ENCODE measurements around the gene EMP2. TPM values are rescaled to one million over a fixed set of nuclear protein-coding genes. Genes with fewer than 3 reads are reported as not detected.
"Not testable (repeated sequence)": the region's sequence is repeated elsewhere in the genome, so short reads cannot be mapped to it uniquely, and the experiment has no call there.

EMP2 gene
- total and polyA plus RNA-seq, 2 donors (not counting 1 experiment from before 2014, with no cell fraction given), result 22.5 to 36.8 TPM

GRCh38 chr16:10537946-10538345, 42.5 kb downstream of the EMP2 start:
- Histone ChIP-seq H3K4me1 (ENCODE audit: control insufficient read depth, extremely low read depth, insufficient read depth, low read length) (no peaks in the 10 kb centered on the region), H3K4me2 (ENCODE audit: extremely low read depth, insufficient read depth, low read length) (no peak overlapping the region), H3K4me3 (replicated peaks in 1 of 4; ENCODE audit: control extremely low read depth in 1 of 4, insufficient read depth in 1 of 4, low read depth in 3 of 4, low read length in 4 of 4) (no peak overlapping the region), H3K27ac (ENCODE audit: insufficient read depth, low read length) (no peak overlapping the region), H3K9me3 (ENCODE audit: control insufficient read depth, insufficient read depth, low read depth, low read length) (no peaks in the 10 kb centered on the region), H3K27me3 (ENCODE audit: control insufficient read depth, insufficient read depth, low read length) (no peaks in the 10 kb centered on the region), H3K36me3 (ENCODE audit: control insufficient read depth, insufficient read depth, low read length) (peaks cover 1% of the 10 kb centered on the region), H3K79me2 (ENCODE audit: control insufficient read depth, insufficient read depth, low read length) (no peaks in the 10 kb centered on the region), H3K9ac (ENCODE audit: insufficient read depth, low read length) (no peak overlapping the region), H2AFZ (ENCODE audit: low read length) (no peak overlapping the region), H4K20me1 (ENCODE audit: control insufficient read depth, extremely low read depth, insufficient read depth, low read length) (no peaks in the 10 kb centered on the region)
- TF ChIP-seq CTCF (conservative IDR thresholded peaks at IDR 0.05 in 1 of 2, IDR thresholded peaks at IDR 0.05 in 1 of 2; ENCODE audit: low read depth in 1 of 2, low read length in 2 of 2), result no peak
- no peak for TF ChIP-seq EZH2 (IDR thresholded peaks at IDR 0.05; ENCODE audit: low read length, missing control alignments)
- no peak for DNase-seq (ENCODE audit: low read depth in 2 of 2)

DNA sequence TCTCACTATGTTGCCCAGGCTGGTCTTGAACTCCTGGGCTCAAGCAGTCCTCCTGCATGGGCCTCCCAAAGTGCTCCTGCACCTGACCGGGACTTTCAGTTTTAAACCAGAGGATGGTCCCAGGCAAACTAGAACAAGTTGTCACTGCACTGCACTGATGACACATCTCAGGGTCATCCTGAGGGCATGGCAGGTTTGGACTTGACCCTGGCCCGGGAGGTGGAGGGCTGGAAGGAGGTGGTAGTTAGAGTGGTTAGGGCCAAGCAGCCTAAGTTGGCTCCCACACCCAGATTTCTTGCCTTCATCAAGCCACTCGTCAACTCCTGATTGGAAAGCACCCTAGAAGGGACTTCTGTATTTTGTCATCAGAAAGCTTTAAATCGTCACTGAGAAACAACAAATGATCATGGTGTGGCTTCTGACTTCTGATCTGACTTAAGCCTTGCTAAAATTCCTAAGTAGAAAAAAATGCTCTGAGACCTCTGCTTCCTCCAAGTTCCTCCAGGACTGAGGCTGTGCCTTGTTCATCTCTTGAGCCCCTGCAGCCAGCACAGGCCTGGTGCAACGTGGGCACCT, 43.5 kb downstream of the EMP2 start:
- no peak overlapping the region for H2AFZ ChIP-seq (ENCODE audit: low read length)
- H3K4me3 ChIP-seq (replicated peaks in 1 of 4; ENCODE audit: control extremely low read depth in 1 of 4, insufficient read depth in 1 of 4, low read depth in 3 of 4, low read length in 4 of 4), result no peak overlapping the region
- H4K20me1 ChIP-seq (ENCODE audit: control insufficient read depth, extremely low read depth, insufficient read depth, low read length), result no peaks in the 10 kb centered on the region
- H3K9ac ChIP-seq (ENCODE audit: insufficient read depth, low read length), result no peak overlapping the region
- TF ChIP-seq EZH2 (IDR thresholded peaks at IDR 0.05; ENCODE audit: low read length, missing control alignments) (no peak), CTCF (conservative IDR thresholded peaks at IDR 0.05 in 1 of 2, IDR thresholded peaks at IDR 0.05 in 1 of 2; ENCODE audit: low read depth in 1 of 2, low read length in 2 of 2) (no peak)
- H3K9me3 ChIP-seq (ENCODE audit: control insufficient read depth, insufficient read depth, low read depth, low read length), result no peaks in the 10 kb centered on the region
- H3K27ac ChIP-seq (ENCODE audit: insufficient read depth, low read length), result no peak overlapping the region
- H3K27me3 ChIP-seq (ENCODE audit: control insufficient read depth, insufficient read depth, low read length), result no peaks in the 10 kb centered on the region
- H3K36me3 ChIP-seq (ENCODE audit: control insufficient read depth, insufficient read depth, low read length), result peaks cover 1% of the 10 kb centered on the region
- no peaks in the 10 kb centered on the region for H3K79me2 ChIP-seq (ENCODE audit: control insufficient read depth, insufficient read depth, low read length)
- no peak overlapping the region for H3K4me2 ChIP-seq (ENCODE audit: extremely low read depth, insufficient read depth, low read length)
- no peaks in the 10 kb centered on the region for H3K4me1 ChIP-seq (ENCODE audit: control insufficient read depth, extremely low read depth, insufficient read depth, low read length)
- DNase-seq (ENCODE audit: low read depth in 2 of 2), result no peak

DNA sequence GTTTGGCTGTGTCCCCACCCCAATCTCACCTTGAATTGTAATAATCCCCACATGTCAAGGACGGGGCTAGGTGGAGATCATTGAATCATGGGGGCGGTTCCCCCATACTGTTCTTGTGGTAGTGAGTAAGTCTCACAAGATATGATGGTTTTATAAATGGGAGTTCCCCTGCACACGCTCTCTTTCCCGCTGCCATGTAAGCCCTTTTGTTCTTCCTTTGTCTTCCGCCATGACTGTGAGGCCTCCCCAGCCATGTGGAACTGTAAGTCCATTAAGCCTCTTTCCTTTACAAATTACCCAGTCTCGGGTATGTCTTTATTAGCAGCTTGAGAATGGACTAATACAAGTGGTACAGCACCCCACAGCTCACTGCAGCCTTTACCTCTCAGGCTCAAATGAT, 44.1 kb downstream of the EMP2 start:
- H3K4me2 ChIP-seq (ENCODE audit: extremely low read depth, insufficient read depth, low read length); H3K79me2 ChIP-seq (ENCODE audit: control insufficient read depth, insufficient read depth, low read length); H3K36me3 ChIP-seq (ENCODE audit: control insufficient read depth, insufficient read depth, low read length); H3K9ac ChIP-seq (ENCODE audit: insufficient read depth, low read length); H3K27ac ChIP-seq (ENCODE audit: insufficient read depth, low read length); H3K4me3 ChIP-seq (replicated peaks in 1 of 4; ENCODE audit: control extremely low read depth in 1 of 4, insufficient read depth in 1 of 4, low read depth in 3 of 4, low read length in 4 of 4); H3K27me3 ChIP-seq (ENCODE audit: control insufficient read depth, insufficient read depth, low read length); H4K20me1 ChIP-seq (ENCODE audit: control insufficient read depth, extremely low read depth, insufficient read depth, low read length); H2AFZ ChIP-seq (ENCODE audit: low read length); H3K9me3 ChIP-seq (ENCODE audit: control insufficient read depth, insufficient read depth, low read depth, low read length); DNase-seq (ENCODE audit: low read depth in 2 of 2); H3K4me1 ChIP-seq (ENCODE audit: control insufficient read depth, extremely low read depth, insufficient read depth, low read length): not testable (repeated sequence)

Measured in fibroblast of lung (primary cell).